ENCODE data around the gene C1orf226. TPM values are rescaled to one million over a fixed set of nuclear protein-coding genes. Genes with fewer than 3 reads are reported as not detected.

The C1orf226 gene
- total and polyA plus RNA-seq, 2 of the 8 experiments (the other 6 are each of a cell fraction or from before 2014, with no cell fraction given): 8.2 to 18.8 TPM

DNA sequence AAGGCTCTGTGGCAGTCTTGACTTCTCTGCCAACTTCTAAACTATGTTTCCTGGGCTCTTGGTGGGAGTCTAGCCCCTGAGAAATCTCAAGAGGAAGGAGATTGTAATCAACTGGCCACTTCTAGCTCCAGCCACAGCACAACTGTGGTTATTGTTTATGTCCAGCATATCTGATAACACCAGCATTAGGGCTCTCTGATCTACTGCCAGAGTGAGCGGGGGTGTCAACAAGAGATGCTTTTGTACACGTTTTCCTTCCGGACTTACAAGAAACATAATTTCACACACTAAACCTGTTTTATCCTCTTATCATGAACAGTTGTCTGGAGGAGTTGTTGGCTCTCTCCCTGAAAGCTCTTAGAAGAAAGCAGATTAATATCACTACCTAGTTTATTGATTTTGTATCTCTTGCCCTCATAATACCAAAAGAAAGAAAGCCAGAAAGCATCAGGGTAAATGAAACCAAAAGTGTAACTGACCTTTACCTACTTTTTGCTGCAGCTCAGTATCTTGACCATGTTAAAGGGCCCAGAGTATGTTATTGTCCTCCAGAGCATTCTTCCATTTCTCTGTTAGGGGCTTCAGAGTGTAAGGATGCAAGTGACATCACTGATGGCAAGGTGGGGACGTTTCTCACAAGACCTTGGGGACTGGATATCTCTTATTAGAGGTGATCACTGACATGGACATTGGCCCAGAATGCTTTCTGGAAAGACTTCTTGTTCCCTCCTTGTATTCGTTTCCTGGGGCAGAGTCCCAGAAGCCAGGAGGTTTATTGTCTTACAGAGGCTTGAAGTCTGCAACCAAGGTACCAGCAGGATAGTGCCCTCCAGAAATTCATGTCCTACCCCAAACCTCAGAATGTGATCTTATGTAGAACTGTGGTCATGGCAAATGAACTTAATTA is 40.0 kb downstream of the C1orf226 start (continued):
- TF ChIP-seq CTBP2 (IDR thresholded peaks at IDR 0.05; ENCODE audit: borderline replicate concordance, insufficient read depth, insufficient read length, low read length) (no peak), BCL11A (IDR thresholded peaks at IDR 0.05; ENCODE audit: low read depth in 2 of 2, low read length in 2 of 2) (no peak), GTF2F1 (IDR thresholded peaks at IDR 0.05; ENCODE audit: borderline replicate concordance, low read depth, low read length) (no peak), CHD2 (IDR thresholded peaks at IDR 0.05; ENCODE audit: low read length) (no peak), JUND (IDR thresholded peaks at IDR 0.05; ENCODE audit: low read length) (no peak), TEAD4 (IDR thresholded peaks at IDR 0.05; ENCODE audit: low read depth, low read length) (no peak), SIN3A (conservative IDR thresholded peaks at IDR 0.05 in 1 of 2, IDR thresholded peaks at IDR 0.05 in 1 of 2; ENCODE audit: low read depth in 1 of 2, low read length in 2 of 2) (no peak), RFX5 (IDR thresholded peaks at IDR 0.05; ENCODE audit: borderline replicate concordance, low read depth, low read length) (no peak)
- TF ChIP-seq, protein P1, sequence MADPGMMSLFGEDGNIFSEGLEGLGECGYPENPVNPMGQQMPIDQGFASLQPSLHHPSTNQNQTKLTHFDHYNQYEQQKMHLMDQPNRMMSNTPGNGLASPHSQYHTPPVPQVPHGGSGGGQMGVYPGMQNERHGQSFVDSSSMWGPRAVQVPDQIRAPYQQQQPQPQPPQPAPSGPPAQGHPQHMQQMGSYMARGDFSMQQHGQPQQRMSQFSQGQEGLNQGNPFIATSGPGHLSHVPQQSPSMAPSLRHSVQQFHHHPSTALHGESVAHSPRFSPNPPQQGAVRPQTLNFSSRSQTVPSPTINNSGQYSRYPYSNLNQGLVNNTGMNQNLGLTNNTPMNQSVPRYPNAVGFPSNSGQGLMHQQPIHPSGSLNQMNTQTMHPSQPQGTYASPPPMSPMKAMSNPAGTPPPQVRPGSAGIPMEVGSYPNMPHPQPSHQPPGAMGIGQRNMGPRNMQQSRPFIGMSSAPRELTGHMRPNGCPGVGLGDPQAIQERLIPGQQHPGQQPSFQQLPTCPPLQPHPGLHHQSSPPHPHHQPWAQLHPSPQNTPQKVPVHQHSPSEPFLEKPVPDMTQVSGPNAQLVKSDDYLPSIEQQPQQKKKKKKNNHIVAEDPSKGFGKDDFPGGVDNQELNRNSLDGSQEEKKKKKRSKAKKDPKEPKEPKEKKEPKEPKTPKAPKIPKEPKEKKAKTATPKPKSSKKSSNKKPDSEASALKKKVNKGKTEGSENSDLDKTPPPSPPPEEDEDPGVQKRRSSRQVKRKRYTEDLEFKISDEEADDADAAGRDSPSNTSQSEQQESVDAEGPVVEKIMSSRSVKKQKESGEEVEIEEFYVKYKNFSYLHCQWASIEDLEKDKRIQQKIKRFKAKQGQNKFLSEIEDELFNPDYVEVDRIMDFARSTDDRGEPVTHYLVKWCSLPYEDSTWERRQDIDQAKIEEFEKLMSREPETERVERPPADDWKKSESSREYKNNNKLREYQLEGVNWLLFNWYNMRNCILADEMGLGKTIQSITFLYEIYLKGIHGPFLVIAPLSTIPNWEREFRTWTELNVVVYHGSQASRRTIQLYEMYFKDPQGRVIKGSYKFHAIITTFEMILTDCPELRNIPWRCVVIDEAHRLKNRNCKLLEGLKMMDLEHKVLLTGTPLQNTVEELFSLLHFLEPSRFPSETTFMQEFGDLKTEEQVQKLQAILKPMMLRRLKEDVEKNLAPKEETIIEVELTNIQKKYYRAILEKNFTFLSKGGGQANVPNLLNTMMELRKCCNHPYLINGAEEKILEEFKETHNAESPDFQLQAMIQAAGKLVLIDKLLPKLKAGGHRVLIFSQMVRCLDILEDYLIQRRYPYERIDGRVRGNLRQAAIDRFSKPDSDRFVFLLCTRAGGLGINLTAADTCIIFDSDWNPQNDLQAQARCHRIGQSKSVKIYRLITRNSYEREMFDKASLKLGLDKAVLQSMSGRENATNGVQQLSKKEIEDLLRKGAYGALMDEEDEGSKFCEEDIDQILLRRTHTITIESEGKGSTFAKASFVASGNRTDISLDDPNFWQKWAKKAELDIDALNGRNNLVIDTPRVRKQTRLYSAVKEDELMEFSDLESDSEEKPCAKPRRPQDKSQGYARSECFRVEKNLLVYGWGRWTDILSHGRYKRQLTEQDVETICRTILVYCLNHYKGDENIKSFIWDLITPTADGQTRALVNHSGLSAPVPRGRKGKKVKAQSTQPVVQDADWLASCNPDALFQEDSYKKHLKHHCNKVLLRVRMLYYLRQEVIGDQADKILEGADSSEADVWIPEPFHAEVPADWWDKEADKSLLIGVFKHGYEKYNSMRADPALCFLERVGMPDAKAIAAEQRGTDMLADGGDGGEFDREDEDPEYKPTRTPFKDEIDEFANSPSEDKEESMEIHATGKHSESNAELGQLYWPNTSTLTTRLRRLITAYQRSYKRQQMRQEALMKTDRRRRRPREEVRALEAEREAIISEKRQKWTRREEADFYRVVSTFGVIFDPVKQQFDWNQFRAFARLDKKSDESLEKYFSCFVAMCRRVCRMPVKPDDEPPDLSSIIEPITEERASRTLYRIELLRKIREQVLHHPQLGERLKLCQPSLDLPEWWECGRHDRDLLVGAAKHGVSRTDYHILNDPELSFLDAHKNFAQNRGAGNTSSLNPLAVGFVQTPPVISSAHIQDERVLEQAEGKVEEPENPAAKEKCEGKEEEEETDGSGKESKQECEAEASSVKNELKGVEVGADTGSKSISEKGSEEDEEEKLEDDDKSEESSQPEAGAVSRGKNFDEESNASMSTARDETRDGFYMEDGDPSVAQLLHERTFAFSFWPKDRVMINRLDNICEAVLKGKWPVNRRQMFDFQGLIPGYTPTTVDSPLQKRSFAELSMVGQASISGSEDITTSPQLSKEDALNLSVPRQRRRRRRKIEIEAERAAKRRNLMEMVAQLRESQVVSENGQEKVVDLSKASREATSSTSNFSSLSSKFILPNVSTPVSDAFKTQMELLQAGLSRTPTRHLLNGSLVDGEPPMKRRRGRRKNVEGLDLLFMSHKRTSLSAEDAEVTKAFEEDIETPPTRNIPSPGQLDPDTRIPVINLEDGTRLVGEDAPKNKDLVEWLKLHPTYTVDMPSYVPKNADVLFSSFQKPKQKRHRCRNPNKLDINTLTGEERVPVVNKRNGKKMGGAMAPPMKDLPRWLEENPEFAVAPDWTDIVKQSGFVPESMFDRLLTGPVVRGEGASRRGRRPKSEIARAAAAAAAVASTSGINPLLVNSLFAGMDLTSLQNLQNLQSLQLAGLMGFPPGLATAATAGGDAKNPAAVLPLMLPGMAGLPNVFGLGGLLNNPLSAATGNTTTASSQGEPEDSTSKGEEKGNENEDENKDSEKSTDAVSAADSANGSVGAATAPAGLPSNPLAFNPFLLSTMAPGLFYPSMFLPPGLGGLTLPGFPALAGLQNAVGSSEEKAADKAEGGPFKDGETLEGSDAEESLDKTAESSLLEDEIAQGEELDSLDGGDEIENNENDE (IDR thresholded peaks at IDR 0.05; ENCODE audit: insufficient replicate concordance, low read length): no peak

Data from H1 (cell line).